WERI-Rb-1 (cell line): Measurements from ENCODE around the gene TBC1D22B.

ENCODE experiments used
- DNase-seq: peaks from one replicate; pipeline ENCODE4 v3.0.0-alpha.2; 2020
- H3K27ac ChIP-seq: fragments of 250-450 bp; sonication (Bioruptor Pico); 2 replicates; pipeline ENCODE4 v1.5.1; 2020; ENCODE audit warnings: mild to moderate bottlenecking, moderate library complexity
- H3K27me3 ChIP-seq: fragments of 250-450 bp; sonication (Bioruptor Pico); 2 replicates; pipeline ENCODE4 v1.5.1; 2021; ENCODE audit warnings: mild to moderate bottlenecking, low read depth, moderate library complexity; ENCODE audit not compliant: insufficient read depth, severe bottlenecking
- H3K36me3 ChIP-seq: fragments of 250-450 bp; sonication (Bioruptor Pico); 2 replicates; pipeline ENCODE4 v1.5.1; 2020; ENCODE audit warnings: mild to moderate bottlenecking, moderate library complexity
- H3K4me3 ChIP-seq: 2 replicates; pipeline ENCODE4 v1.5.1; 2011; ENCODE audit warnings: low read depth, mild to moderate bottlenecking, control low read depth, low read length
- H3K9me3 ChIP-seq: fragments of 250-450 bp; sonication (Bioruptor Pico); 2 replicates; pipeline ENCODE4 v1.5.1; 2021; ENCODE audit warnings: mild to moderate bottlenecking, moderate library complexity; ENCODE audit not compliant: severe bottlenecking
- TF ChIP-seq, protein P1 (sequence below): IDR thresholded peaks from 2 replicates; pipeline ENCODE4 v1.5.1; 2011; ENCODE audit warnings: low read depth, mild to moderate bottlenecking, control low read depth, inconsistent platforms, low read length

The TBC1D22B gene

DNA sequence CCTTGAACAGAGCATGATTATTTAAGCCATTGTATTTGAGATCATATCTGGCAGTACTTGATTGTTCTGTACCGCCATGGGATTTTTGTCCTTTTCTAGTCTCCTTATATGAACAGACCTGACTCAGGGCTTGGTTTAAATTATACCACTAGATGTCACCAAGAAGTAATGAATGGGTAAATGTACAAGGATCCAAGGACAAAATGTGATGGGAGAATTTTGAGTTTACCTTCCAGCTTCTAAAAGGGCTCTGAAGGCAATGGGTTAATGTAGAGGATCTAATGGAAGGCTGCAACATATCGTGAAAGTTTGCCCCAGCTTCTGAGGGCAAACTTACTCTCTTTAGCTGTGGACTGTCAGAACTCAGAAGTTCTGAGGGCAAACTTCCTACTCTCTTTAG, 108.2 kb downstream of the TBC1D22B start:
- no peaks in the 10 kb centered on the region for H3K27me3 ChIP-seq
- no peak overlapping the region for H3K4me3 ChIP-seq
- no peaks in the 10 kb centered on the region for H3K9me3 ChIP-seq
- TF ChIP-seq, protein P1, sequence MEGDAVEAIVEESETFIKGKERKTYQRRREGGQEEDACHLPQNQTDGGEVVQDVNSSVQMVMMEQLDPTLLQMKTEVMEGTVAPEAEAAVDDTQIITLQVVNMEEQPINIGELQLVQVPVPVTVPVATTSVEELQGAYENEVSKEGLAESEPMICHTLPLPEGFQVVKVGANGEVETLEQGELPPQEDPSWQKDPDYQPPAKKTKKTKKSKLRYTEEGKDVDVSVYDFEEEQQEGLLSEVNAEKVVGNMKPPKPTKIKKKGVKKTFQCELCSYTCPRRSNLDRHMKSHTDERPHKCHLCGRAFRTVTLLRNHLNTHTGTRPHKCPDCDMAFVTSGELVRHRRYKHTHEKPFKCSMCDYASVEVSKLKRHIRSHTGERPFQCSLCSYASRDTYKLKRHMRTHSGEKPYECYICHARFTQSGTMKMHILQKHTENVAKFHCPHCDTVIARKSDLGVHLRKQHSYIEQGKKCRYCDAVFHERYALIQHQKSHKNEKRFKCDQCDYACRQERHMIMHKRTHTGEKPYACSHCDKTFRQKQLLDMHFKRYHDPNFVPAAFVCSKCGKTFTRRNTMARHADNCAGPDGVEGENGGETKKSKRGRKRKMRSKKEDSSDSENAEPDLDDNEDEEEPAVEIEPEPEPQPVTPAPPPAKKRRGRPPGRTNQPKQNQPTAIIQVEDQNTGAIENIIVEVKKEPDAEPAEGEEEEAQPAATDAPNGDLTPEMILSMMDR: no peak
- H3K36me3 ChIP-seq: peaks cover 72% of the 10 kb centered on the region
- no peak overlapping the region for H3K27ac ChIP-seq
- no peak for DNase-seq

DNA sequence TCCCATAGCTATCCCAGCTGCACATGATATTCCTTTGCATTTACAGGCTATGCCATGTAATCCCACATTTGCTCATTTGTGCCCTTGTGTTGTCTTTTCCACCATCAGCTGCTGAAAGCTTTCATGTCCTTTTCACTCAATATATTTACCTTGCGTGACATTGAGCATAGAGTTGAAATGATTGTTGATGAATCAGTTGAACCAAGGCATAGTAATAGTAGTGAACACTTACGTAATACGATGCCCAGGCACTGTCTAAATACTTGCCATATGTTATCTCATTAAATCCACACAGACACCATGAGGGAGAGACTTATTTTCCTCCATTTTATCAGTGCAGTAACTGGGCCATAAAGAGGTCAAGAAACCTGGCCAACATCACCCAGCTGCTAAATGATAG, 109.3 kb downstream of the TBC1D22B start:
- H3K9me3 ChIP-seq: no peaks in the 10 kb centered on the region
- no peak for DNase-seq
- peaks cover 76% of the 10 kb centered on the region for H3K36me3 ChIP-seq
- no peak overlapping the region for H3K4me3 ChIP-seq
- H3K27me3 ChIP-seq: no peaks in the 10 kb centered on the region
- TF ChIP-seq, protein P1: no peak
- no peak overlapping the region for H3K27ac ChIP-seq

DNA sequence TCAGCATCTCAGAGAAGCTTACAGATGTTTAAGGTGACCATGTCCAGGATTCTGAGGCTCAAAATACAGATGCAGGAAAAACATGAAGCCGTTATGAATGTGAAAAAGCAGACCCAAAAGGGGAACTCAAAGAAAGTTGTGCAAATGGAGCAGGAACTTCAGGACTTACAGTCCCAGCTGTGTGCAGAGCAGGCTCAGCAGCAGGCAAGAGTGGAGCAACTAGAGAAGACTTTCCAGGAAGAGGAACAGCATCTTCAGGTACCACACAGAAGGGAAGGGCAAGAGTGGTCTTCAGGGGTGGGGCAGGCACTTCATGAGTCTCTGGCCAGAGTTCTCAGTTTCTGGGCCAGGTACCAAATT, 111.4 kb downstream of the TBC1D22B start:
- no peak overlapping the region for H3K27ac ChIP-seq
- TF ChIP-seq, protein P1: no peak
- no peaks in the 10 kb centered on the region for H3K9me3 ChIP-seq
- H3K36me3 ChIP-seq: peaks cover 79% of the 10 kb centered on the region
- no peak for DNase-seq
- no peak overlapping the region for H3K4me3 ChIP-seq
- H3K27me3 ChIP-seq: no peaks in the 10 kb centered on the region

DNA sequence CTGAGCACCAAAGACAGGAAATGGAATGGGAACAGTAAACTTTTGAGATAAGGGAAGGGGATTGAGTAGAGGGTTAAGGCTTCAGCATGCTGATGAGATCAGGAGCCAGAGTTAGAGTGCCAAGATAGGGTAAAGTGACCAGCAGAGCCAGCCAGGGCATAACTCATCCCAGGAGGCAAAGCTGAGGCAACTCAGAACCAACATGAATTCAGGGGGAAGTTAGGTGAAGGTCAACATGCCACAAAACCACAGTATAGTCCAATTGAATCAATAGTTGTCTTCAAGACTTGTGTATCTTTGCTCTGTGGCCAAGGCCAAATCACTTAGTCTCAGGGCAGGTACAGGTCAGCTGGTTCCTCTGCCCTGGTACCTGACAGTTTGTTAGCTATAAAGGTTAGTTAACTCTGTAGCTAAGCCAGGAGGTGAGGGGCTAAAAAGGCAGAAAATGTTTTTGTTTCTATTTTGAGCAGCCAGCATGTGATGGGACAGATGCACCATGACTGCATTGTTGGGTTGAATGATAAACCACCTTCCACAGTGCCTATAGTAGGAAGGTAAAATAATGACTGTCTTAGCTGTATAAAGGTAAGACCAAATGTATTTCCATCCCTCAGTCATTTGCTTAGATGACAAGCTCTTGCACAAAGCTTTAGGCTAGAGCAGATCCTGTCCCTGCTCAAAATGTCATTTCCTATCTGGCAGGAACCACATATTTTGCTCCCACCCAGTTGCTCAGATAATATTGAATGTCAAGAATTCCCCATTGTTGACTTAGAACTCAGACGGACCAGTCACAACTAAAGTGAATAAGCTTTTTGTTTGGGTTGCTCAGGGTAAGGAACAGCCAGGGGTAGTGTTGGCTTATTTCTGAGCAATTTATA, 112.0 kb downstream of the TBC1D22B start:
- Histone ChIP-seq H3K36me3 (peaks cover 80% of the 10 kb centered on the region), H3K27me3 (no peaks in the 10 kb centered on the region), H3K4me3 (no peak overlapping the region), H3K9me3 (no peaks in the 10 kb centered on the region), H3K27ac (no peak overlapping the region)
- DNase-seq: no peak
- TF ChIP-seq, protein P1: no peak

DNA sequence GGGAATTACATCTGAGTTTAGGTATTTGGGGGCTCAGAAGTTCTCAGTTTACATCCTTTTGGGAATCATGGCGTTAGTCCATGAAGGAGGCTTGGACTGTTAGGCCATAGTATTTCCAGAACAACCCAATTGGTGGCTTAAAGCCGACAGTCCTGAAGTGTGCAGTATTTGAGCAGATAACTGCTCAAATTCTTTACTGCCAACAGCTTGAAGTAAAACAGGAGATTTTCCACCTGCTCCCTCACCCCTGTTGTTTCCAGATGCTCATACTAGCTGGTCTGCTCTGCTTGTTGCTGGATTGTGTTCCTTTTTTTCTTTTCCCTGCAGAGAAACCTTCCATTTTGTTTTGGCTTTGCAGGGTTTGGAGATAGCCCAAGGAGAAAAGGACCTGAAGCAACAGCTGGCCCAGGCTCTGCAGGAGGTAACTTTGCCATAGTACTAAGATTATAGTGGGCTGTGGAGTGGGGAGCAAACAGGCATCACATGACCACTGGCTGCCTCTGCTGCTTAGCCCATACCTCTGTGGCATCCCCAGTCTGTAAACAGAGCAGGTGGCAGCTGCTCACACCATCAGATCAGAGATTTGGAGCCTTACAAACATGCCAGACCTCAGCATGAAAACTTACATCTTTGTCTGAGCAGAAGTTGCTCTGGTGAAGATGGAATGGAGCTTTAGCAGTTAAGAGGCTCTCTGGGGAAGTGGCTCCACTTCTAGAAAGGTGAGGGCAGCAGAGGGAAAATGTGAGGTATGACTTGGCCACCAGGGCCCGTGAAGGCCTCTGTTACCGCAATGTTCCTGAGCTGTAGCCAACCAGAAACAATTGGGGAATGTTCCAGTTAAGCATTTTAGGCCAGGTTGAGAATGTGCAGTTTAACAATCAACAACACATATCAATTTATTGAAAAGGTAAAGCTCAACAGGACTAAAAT, 113.8 kb downstream of the TBC1D22B start:
- Histone ChIP-seq H3K27me3 (no peaks in the 10 kb centered on the region), H3K36me3 (peaks cover 84% of the 10 kb centered on the region), H3K9me3 (no peaks in the 10 kb centered on the region), H3K27ac (no peak overlapping the region), H3K4me3 (no peak overlapping the region)
- DNase-seq: no peak
- TF ChIP-seq, protein P1: no peak
